ENCODE data around the gene VEPH1.
A peak's percentile ranks its signal among the peaks of the same experiment; 100 is the strongest.

VEPH1 gene

DNA sequence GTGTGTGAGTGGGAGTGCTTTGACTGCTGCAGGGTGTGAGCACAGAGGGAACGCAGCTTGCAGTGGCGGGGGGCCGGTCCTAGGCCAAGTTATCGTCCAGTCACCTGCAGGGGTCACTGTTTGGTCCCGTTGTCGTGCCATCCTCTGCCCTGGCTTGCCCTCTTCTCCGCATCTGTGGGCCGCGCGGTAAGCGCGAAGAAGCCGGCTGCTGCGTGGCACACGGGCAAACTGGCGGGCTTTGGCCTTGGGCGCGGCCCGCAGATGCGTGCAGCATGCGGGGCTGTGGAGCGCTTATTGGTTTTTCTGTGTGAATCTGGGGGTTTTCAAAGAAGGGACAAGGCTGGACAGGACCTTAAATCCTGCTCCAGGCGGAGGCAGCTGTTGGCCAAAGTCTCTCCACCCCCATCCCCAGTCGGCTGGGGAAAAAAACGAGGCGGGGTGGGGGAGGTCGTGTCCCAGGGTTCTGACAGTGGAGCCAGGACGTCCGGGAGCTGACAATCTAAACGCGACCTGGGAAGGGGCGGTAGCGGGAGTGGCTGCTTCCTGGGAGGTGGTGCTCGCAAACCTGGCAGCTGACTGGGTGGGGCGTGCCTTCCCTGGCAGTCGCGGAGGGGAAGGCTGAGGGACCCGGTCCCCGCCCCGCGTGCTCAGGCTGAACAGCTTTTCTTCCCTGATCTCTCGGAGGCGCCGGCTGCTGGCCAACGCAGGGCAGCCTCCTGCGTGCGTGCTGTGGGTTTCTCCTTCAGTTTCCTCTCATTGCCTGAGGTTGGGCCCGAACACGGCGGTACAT lies 39.7 kb upstream of the VEPH1 start:
- Mint-ChIP-seq H3K36me3 (ENCODE audit: low read depth) (peaks cover 5% of the 10 kb centered on the region), H3K4me3 (peak overlapping the region; percentile 80), H3K9me3 (peaks cover 18% of the 10 kb centered on the region), H3K27me3 (ENCODE audit: low read depth, poor library complexity) (peaks cover 54% of the 10 kb centered on the region), H3K27ac (no peak overlapping the region), H3K4me1 (no peaks in the 10 kb centered on the region)
- peak; percentile 69 for DNase-seq
- TF ChIP-seq, protein P1, sequence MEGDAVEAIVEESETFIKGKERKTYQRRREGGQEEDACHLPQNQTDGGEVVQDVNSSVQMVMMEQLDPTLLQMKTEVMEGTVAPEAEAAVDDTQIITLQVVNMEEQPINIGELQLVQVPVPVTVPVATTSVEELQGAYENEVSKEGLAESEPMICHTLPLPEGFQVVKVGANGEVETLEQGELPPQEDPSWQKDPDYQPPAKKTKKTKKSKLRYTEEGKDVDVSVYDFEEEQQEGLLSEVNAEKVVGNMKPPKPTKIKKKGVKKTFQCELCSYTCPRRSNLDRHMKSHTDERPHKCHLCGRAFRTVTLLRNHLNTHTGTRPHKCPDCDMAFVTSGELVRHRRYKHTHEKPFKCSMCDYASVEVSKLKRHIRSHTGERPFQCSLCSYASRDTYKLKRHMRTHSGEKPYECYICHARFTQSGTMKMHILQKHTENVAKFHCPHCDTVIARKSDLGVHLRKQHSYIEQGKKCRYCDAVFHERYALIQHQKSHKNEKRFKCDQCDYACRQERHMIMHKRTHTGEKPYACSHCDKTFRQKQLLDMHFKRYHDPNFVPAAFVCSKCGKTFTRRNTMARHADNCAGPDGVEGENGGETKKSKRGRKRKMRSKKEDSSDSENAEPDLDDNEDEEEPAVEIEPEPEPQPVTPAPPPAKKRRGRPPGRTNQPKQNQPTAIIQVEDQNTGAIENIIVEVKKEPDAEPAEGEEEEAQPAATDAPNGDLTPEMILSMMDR (IDR thresholded peaks at IDR 0.05), result no peak

DNA sequence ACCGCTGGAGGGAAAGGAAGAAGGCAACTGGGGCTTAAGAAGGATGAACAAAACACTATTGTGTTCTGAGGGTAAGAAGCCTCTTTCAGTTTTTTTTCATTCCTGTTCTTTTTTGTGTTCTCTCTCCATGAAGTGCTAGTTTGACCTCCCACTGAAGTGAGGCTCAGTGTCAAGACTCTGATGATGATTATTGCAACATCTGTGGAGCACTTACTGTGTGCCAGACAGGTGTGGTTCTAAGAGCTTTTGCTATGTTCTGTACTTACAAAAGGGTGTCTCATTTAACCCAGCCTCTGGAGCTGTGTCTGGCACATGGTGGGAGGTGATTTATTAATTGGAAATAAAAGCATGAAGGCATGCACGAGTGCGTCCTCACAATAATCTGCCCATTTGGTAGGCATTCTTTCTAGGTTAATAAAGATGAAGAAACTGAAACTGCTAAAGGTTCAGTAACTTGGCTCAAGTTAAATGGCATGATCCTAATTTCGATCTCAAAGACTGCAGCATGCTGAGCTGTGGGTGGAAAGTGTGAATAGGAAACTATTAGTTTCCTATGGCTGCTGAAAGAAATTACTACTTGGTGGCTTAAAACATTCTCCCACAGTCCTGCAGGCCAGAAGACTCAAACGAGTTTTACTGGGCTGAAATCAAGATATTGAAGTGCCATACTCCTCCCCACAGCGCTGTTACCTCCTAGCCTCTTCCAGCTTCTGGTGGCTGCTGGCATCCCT lies 38.5 kb upstream of the VEPH1 start:
- Mint-ChIP-seq H3K36me3 (ENCODE audit: low read depth) (peaks cover 5% of the 10 kb centered on the region), H3K27ac (no peak overlapping the region), H3K27me3 (ENCODE audit: low read depth, poor library complexity) (peaks cover 49% of the 10 kb centered on the region), H3K4me1 (no peaks in the 10 kb centered on the region), H3K9me3 (peaks cover 20% of the 10 kb centered on the region), H3K4me3 (no peak overlapping the region)
- TF ChIP-seq, protein P1 (IDR thresholded peaks at IDR 0.05), result no peak
- DNase-seq, result no peak

DNA sequence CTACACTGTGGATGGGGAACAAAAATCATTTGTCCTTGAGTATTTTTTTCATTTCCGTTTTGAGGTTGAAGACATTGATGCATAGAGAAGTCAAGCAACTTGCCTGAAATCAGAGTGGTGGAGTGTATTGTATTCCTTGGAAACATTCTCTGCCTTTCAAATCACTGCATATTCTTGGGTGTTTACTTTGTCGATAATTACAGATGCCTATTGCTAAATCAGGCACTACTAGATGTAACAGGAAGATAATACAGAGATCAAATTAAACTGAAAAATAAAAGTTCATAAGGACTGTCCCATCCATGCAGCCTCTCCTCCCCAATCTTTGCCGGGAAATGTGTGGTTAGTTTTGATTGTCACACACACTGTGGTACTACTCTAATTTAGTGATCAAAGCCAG lies 37.4 kb upstream of the VEPH1 start:
- Mint-ChIP-seq H3K4me1 (no peaks in the 10 kb centered on the region), H3K4me3 (no peak overlapping the region), H3K27me3 (ENCODE audit: low read depth, poor library complexity) (peaks cover 46% of the 10 kb centered on the region), H3K27ac (no peak overlapping the region), H3K36me3 (ENCODE audit: low read depth) (peaks cover 5% of the 10 kb centered on the region), H3K9me3 (peaks cover 29% of the 10 kb centered on the region)
- no peak for DNase-seq
- TF ChIP-seq, protein P1 (IDR thresholded peaks at IDR 0.05), result no peak

DNA sequence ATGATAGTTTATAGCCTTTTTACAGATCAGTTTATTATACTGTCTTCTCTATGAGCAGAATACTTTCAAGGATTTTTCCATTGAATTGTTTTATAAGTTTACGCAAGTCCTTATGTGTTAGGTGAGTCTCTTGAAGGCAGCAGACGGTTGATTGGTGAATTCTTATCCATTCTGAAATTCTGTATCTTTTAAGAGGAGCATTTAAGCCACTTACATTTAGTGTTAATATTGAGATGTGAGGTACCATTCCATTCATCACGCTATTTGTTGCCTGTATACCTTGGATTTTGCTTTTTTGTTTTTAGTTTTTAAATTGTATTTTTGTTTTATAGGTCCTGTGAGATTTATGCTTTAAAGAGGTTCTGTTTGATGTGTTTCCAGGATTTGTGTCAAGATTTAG lies 32.5 kb upstream of the VEPH1 start:
- Mint-ChIP-seq H3K27me3 (ENCODE audit: low read depth, poor library complexity) (peaks cover 16% of the 10 kb centered on the region), H3K36me3 (ENCODE audit: low read depth) (no peaks in the 10 kb centered on the region), H3K27ac (no peak overlapping the region), H3K9me3 (peaks cover 11% of the 10 kb centered on the region), H3K4me1 (peaks cover 3% of the 10 kb centered on the region), H3K4me3 (no peak overlapping the region)
- TF ChIP-seq, protein P1 (IDR thresholded peaks at IDR 0.05), result no peak
- DNase-seq, result no peak

DNA sequence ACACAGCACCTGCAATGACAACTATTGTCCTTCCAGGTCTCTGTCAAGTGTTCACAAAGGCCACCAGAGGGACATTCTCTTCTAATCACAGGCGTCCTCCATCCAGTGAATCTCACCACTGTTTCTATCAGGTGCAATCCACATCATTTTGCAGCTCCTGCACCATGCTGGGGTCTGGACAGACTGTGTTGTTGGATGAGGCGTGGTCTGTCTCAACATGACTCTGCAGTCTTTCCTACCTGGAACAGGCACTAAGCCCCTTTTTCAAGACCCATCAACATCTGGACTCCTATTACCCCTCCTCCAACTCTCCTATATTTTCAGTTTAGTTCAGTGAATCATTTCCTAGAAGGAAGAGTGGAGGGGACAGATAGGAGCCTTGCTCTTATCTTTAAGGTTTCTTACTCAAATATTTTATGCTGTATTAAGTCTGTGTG lies 31.5 kb upstream of the VEPH1 start:
- peaks cover 10% of the 10 kb centered on the region for H3K4me1 Mint-ChIP-seq
- DNase-seq, result no peak
- peaks cover 11% of the 10 kb centered on the region for H3K9me3 Mint-ChIP-seq
- TF ChIP-seq, protein P1 (IDR thresholded peaks at IDR 0.05), result no peak
- no peak overlapping the region for H3K27ac Mint-ChIP-seq
- peaks cover 10% of the 10 kb centered on the region for H3K27me3 Mint-ChIP-seq (ENCODE audit: low read depth, poor library complexity)
- H3K4me3 Mint-ChIP-seq, result no peak overlapping the region
- no peaks in the 10 kb centered on the region for H3K36me3 Mint-ChIP-seq (ENCODE audit: low read depth)
